HEK293 (cell line): ENCODE measurements around the gene NCMAP.
A peak's percentile ranks its signal among the peaks of the same experiment; 100 is the strongest.

Source experiments
- CTCF ChIA-PET: fragments of 350-600 bp; formaldehyde crosslinking; extraction: SDS; loops from one replicate; lab custom pipeline; 2021; ENCODE audit warnings: antibody characterized with exemption; lab: Yijun Ruan, JAX
- POLR2A ChIA-PET: fragments of 300-600 bp; formaldehyde crosslinking; extraction: SDS; loops from one replicate; lab custom pipeline; 2020; ENCODE audit warnings: antibody characterized with exemption, inconsistent platforms; lab: Yijun Ruan, JAX
- H3K27ac ChIP-seq: fragments of 200-500 bp; sonication (Bioruptor generic); 2 replicates; pipeline ENCODE4 v1.5.1; 2014; ENCODE audit warnings: low read depth, low read length, control low read depth, inconsistent platforms; ENCODE audit errors: extremely low read depth
- H3K36me3 ChIP-seq, 2 experiments: fragments of 200-500 bp in 1 of 2; sonication (Bioruptor generic) in 1 of 2; 1 replicate in 1 of 2; 2 replicates in 1 of 2; pipeline ENCODE4 v1.5.1; 2014 to 2017; ENCODE audit warnings: inconsistent platforms in 2 of 2, low read length in 2 of 2; ENCODE audit not compliant: control insufficient read depth in 2 of 2, insufficient read depth in 1 of 2
- H3K4me1 ChIP-seq: fragments of 200-500 bp; sonication (Bioruptor generic); 2 replicates; pipeline ENCODE4 v1.5.1; 2014; ENCODE audit warnings: mild to moderate bottlenecking, low read length, inconsistent platforms; ENCODE audit not compliant: control insufficient read depth, insufficient read depth
- H3K4me3 ChIP-seq: 2 replicates; pipeline ENCODE4 v1.5.1; 2011; ENCODE audit warnings: low read depth, mild to moderate bottlenecking, control low read depth, low read length, moderate library complexity
- H3K9me3 ChIP-seq: fragments of 200-500 bp; sonication (Bioruptor generic); 2 replicates; pipeline ENCODE4 v1.5.1; 2014; ENCODE audit warnings: low read depth, low read length, inconsistent platforms; ENCODE audit not compliant: control insufficient read depth, insufficient read depth
- AEBP2 ChIP-seq: fragments of 450-650 bp; formaldehyde crosslinking; IDR thresholded peaks from 2 replicates; pipeline ENCODE4 v1.5.1; 2016; ENCODE audit warnings: missing biosample characterization, missing genetic modification characterization, borderline replicate concordance
- BCL11A ChIP-seq: fragments of 450-650 bp; formaldehyde crosslinking; IDR thresholded peaks from 2 replicates; pipeline ENCODE4 v1.5.1; 2016; ENCODE audit warnings: low read depth, missing biosample characterization, missing genetic modification characterization
- BCL11B ChIP-seq: fragments of 450-650 bp; formaldehyde crosslinking; IDR thresholded peaks from 2 replicates; pipeline ENCODE4 v1.5.1; 2016; ENCODE audit warnings: low read depth, missing biosample characterization, missing genetic modification characterization
- BCL6B ChIP-seq: fragments of 450-650 bp; formaldehyde crosslinking; IDR thresholded peaks from 2 replicates; pipeline ENCODE4 v1.5.1; 2017; ENCODE audit warnings: missing biosample characterization, missing genetic modification characterization
- MZF1 ChIP-seq: fragments of 450-650 bp; formaldehyde crosslinking; IDR thresholded peaks from 2 replicates; pipeline ENCODE4 v1.5.1; 2017; ENCODE audit warnings: missing biosample characterization, missing genetic modification characterization, borderline replicate concordance
- OSR2 ChIP-seq: fragments of 450-650 bp; formaldehyde crosslinking; IDR thresholded peaks from 2 replicates; pipeline ENCODE4 v1.5.1; 2016; ENCODE audit warnings: missing biosample characterization, missing genetic modification characterization
- PRDM10 ChIP-seq: fragments of 450-650 bp; formaldehyde crosslinking; IDR thresholded peaks from 2 replicates; pipeline ENCODE4 v1.5.1; 2016; ENCODE audit warnings: missing biosample characterization, missing genetic modification characterization
- PRDM6 ChIP-seq: fragments of 450-650 bp; formaldehyde crosslinking; IDR thresholded peaks from 2 replicates; pipeline ENCODE4 v1.5.1; 2017; ENCODE audit warnings: missing biosample characterization, missing genetic modification characterization
- SETDB1 ChIP-seq: IDR thresholded peaks from one replicate; pipeline ENCODE4 v1.6.1; 2017; ENCODE audit warnings: mild to moderate bottlenecking, low read length, moderate library complexity, mixed read lengths; ENCODE audit not compliant: insufficient read length
- SP7 ChIP-seq: fragments of 450-650 bp; formaldehyde crosslinking; IDR thresholded peaks from 2 replicates; pipeline ENCODE4 v1.5.1; 2016; ENCODE audit warnings: missing biosample characterization, missing genetic modification characterization
- WT1 ChIP-seq: fragments of 450-650 bp; formaldehyde crosslinking; IDR thresholded peaks from 2 replicates; pipeline ENCODE4 v1.5.1; 2016; ENCODE audit warnings: missing biosample characterization, missing genetic modification characterization
- ZBTB20 ChIP-seq: fragments of 450-650 bp; formaldehyde crosslinking; IDR thresholded peaks from 2 replicates; pipeline ENCODE4 v1.5.1; 2016; ENCODE audit warnings: missing biosample characterization, missing genetic modification characterization
- ZFHX2 ChIP-seq: fragments of 450-650 bp; formaldehyde crosslinking; conservative IDR thresholded peaks from 2 replicates; pipeline ENCODE4 v1.5.1; 2016; ENCODE audit warnings: missing biosample characterization, missing genetic modification characterization
- ZFP3 ChIP-seq: fragments of 450-650 bp; formaldehyde crosslinking; IDR thresholded peaks from 2 replicates; pipeline ENCODE4 v1.5.1; 2016; ENCODE audit warnings: low read depth, missing biosample characterization, missing genetic modification characterization
- ZFP37 ChIP-seq: fragments of 450-650 bp; formaldehyde crosslinking; IDR thresholded peaks from 2 replicates; pipeline ENCODE4 v1.5.1; 2016; ENCODE audit warnings: missing biosample characterization, missing genetic modification characterization
- ZNF19 ChIP-seq: fragments of 450-650 bp; formaldehyde crosslinking; IDR thresholded peaks from 2 replicates; pipeline ENCODE4; 2016; ENCODE audit warnings: missing biosample characterization, missing genetic modification characterization, low read depth
- ZNF335 ChIP-seq: fragments of 450-650 bp; formaldehyde crosslinking; conservative IDR thresholded peaks from 2 replicates; pipeline ENCODE4 v1.5.1; 2016; ENCODE audit warnings: missing biosample characterization, missing genetic modification characterization
- ZNF394 ChIP-seq: fragments of 450-650 bp; formaldehyde crosslinking; IDR thresholded peaks from 2 replicates; pipeline ENCODE4 v1.5.1; 2016; ENCODE audit warnings: missing biosample characterization, missing genetic modification characterization, mild to moderate bottlenecking, moderate library complexity, borderline replicate concordance
- ZNF433 ChIP-seq: fragments of 450-650 bp; formaldehyde crosslinking; IDR thresholded peaks from 2 replicates; pipeline ENCODE4 v1.5.1; 2016; ENCODE audit warnings: missing biosample characterization, missing genetic modification characterization, low read depth
- ZNF521 ChIP-seq: fragments of 450-650 bp; formaldehyde crosslinking; IDR thresholded peaks from 2 replicates; pipeline ENCODE4 v1.5.1; 2017; ENCODE audit warnings: missing biosample characterization, mild to moderate bottlenecking, missing genetic modification characterization
- ZNF530 ChIP-seq: fragments of 450-650 bp; formaldehyde crosslinking; IDR thresholded peaks from 2 replicates; pipeline ENCODE4 v1.5.1; 2016; ENCODE audit warnings: low read depth, missing biosample characterization, missing genetic modification characterization
- ZNF600 ChIP-seq: fragments of 450-650 bp; formaldehyde crosslinking; IDR thresholded peaks from 2 replicates; pipeline ENCODE4 v1.5.1; 2016; ENCODE audit warnings: missing biosample characterization, missing genetic modification characterization
- ZNF629 ChIP-seq: fragments of 450-650 bp; formaldehyde crosslinking; IDR thresholded peaks from 2 replicates; pipeline ENCODE4 v1.5.1; 2017; ENCODE audit warnings: missing biosample characterization, missing genetic modification characterization
- ZNF654 ChIP-seq: fragments of 450-650 bp; formaldehyde crosslinking; IDR thresholded peaks from 2 replicates; pipeline ENCODE4 v1.5.1; 2016; ENCODE audit warnings: low read depth, missing biosample characterization, missing genetic modification characterization
- ZNF660 ChIP-seq: fragments of 450-650 bp; IDR thresholded peaks from 2 replicates; pipeline ENCODE4 v1.5.1; 2018; ENCODE audit warnings: missing biosample characterization, mild to moderate bottlenecking, missing genetic modification characterization
- ZNF791 ChIP-seq: fragments of 450-650 bp; formaldehyde crosslinking; IDR thresholded peaks from 2 replicates; pipeline ENCODE4 v1.5.1; 2016; ENCODE audit warnings: missing biosample characterization, missing genetic modification characterization
- ZNF830 ChIP-seq: fragments of 450-650 bp; IDR thresholded peaks from 2 replicates; pipeline ENCODE4 v1.5.0; 2018; ENCODE audit warnings: missing biosample characterization, missing genetic modification characterization, low read depth, mild to moderate bottlenecking, moderate library complexity

NCMAP gene

GRCh38 chr1:24540051-24540905 is 15.6 kb upstream of the NCMAP start (continued):
- no peak for TF ChIP-seq ZNF654
- no peak for TF ChIP-seq ZFP37 (tag by site-specific recombination)

GRCh38 chr1:24540906-24541710 is 14.8 kb upstream of the NCMAP start:
- no peak overlapping the region for H3K4me3 ChIP-seq
- CTCF ChIA-PET, result interaction anchor here (0.6 to 4.3 kb wide), 38 partner anchors 10 to 342 kb away, joined by 3 to 73 read pairs (median 4); partner anchors contain the start of genes NCMAP, NIPAL3 and STPG1
- POLR2A ChIA-PET, result interaction anchor here (1.4 kb wide), 1 partner anchor 46 kb away, joined by 3 read pairs; no protein-coding TSS in a partner anchor
- TF ChIP-seq ZNF660 (tag by site-specific recombination), result peak; percentile 80; the same call in 1 of the 2 replicates
- no peak for TF ChIP-seq ZNF600 (tag by site-specific recombination)
- TF ChIP-seq WT1 (tag by site-specific recombination), result no peak
- no peak for TF ChIP-seq ZNF433 (tag by site-specific recombination)
- TF ChIP-seq ZNF335 (tag by site-specific recombination), result no peak
- TF ChIP-seq ZFHX2, result no peak
- peak; percentile 17; the same call in 1 of the 2 replicates for TF ChIP-seq PRDM10
- no peak for TF ChIP-seq BCL11A (tag by site-specific recombination)
- TF ChIP-seq ZNF791 (tag by site-specific recombination), result no peak
- TF ChIP-seq SP7 (tag by site-specific recombination), result 0 out of 2 replicates have a peak, but pooled peaks have one; percentile 28
- no peak for TF ChIP-seq AEBP2 (tag by site-specific recombination)
- no peak for TF ChIP-seq ZFP37 (tag by site-specific recombination)
- no peak for TF ChIP-seq OSR2 (tag by site-specific recombination)
- TF ChIP-seq ZNF521, result no peak
- no peak for TF ChIP-seq MZF1 (tag by site-specific recombination)
- TF ChIP-seq ZNF530 (tag by site-specific recombination), result no peak
- no peak for TF ChIP-seq ZFP3 (tag by site-specific recombination)
- TF ChIP-seq BCL6B (tag by site-specific recombination), result no peak
- no peak for TF ChIP-seq ZNF394 (tag by site-specific recombination)
- TF ChIP-seq BCL11B (tag by site-specific recombination), result no peak
- no peak for TF ChIP-seq SETDB1
- TF ChIP-seq ZNF629 (tag by site-specific recombination), result no peak
- TF ChIP-seq ZBTB20 (tag by site-specific recombination), result no peak
- no peak for TF ChIP-seq ZNF830 (tag by site-specific recombination)
- TF ChIP-seq PRDM6, result peak; percentile 48; the same call in 1 of the 2 replicates
- TF ChIP-seq ZNF19 (tag by site-specific recombination), result no peak

More at GRCh38 chr1:24540906-24541710, 14.8 kb upstream of the NCMAP start:
- Histone ChIP-seq H3K4me1 (no peaks in the 10 kb centered on the region), H3K9me3 (no peaks in the 10 kb centered on the region), H3K27ac (no peak overlapping the region), H3K36me3 (no peaks in the 10 kb centered on the region)
